Hair follicle dermal papilla cell (primary cell): ENCODE measurements around the gene DLGAP1. TPM values are rescaled to one million over a fixed set of nuclear protein-coding genes. Genes with fewer than 3 reads are reported as not detected.

Experiments used
- small RNA-seq: library from RNA; depleted of rRNA; stranded (forward); fragments of <200 nt; gene quantifications from one replicate; pipeline ENCODE3, GENCODE V24; 2012
- total RNA-seq: library from RNA; depleted of rRNA; stranded (reverse); fragments of >200 nt; gene quantifications from 2 replicates; pipeline ENCODE4 v1.2.3, GENCODE V29; 2012

Gene DLGAP1
- total RNA-seq: under 0.01 and 0.36 TPM in 2 replicates

DNA sequence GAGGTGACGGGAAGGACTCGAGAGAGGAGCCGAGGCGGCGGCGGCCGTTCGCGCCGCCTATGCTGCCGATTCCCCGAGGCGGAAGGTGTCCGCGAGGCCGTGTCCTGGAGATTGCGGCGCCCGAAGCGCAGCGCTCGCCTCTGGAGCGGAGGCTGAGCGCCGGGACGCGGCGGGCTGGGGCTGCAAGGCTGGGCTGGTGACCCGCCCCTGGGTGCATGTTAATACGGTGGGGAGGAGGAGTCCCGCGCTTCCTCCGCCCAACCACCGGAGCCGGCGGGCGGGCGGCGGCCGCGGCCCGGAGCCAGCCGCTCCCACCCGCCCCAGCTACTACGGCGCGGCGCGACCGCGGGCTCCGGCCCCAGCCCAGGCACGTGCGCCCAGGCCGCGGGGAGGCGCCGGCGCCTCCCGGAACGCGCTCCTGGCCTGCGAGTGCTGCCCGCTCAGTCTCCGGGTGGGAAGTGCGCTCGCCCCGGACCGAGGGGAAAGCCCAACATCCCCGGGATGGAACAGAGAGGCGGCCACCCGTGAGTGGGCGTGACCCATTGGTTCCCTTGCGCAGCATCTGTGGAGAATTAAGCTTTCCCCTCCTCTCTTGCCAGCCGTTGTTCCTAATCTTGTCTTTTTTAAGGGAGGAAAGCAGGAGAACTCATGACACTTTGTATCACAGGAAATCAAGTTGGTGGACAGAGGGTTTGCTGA is at the start of gene DLGAP1:
DLGAP1 (minus strand) TSS at position 195 of the 699 bp plus-strand sequence.

GRCh38 chr18:3450012-3450798 is 1004.9 kb downstream of the DLGAP1 start, which contains the start of gene TGIF1:
Gene TGIF1, plus strand, starts transcription at chr18:3450172. Its CDS starts 318 bp downstream, at chr18:3450490.

Small RNA genes within 50 kb of the gene (small RNA-seq; reads per million reads assigned to genes)
- not detected for gene AP005208.1
- gene AP005403.1: not detected
- not detected for gene MIR6718
- not detected for gene RN7SL39P
- gene RNU6-831P: not detected
